HepG2 (cell line): ENCODE measurements around the gene FAM89B. TPM values are rescaled to one million over a fixed set of nuclear protein-coding genes. Genes with fewer than 3 reads are reported as not detected.

ENCODE experiments used
- CBX5 ChIP-seq: sonication (generic); formaldehyde crosslinking; IDR thresholded peaks from 2 replicates; pipeline ENCODE4 v1.4.0; 2020; ENCODE audit warnings: missing genetic modification reagents, borderline replicate concordance
- HOXA3 ChIP-seq: sonication (generic); formaldehyde crosslinking; IDR thresholded peaks from 2 replicates; pipeline ENCODE4 v1.5.0; 2020; ENCODE audit warnings: missing genetic modification reagents
- HOXA5 ChIP-seq: sonication (generic); formaldehyde crosslinking; IDR thresholded peaks from 2 replicates; pipeline ENCODE4 v1.4.0; 2020; ENCODE audit warnings: missing genetic modification reagents
- KDM1A ChIP-seq: IDR thresholded peaks from 2 replicates; pipeline ENCODE4 v1.6.1; 2016; ENCODE audit warnings: missing compliant biosample characterization
- NR2F6 ChIP-seq, 2 experiments: IDR thresholded peaks; 2 replicates each; pipeline ENCODE4 v1.6.1; 2016; ENCODE audit warnings: antibody characterized with exemption in 1 of 2, mild to moderate bottlenecking in 1 of 2
- PRPF4 ChIP-seq: fragments of 200-400 bp; formaldehyde crosslinking; IDR thresholded peaks from 2 replicates; pipeline ENCODE4 v1.6.1; 2016; ENCODE audit warnings: low read length, low read depth; ENCODE audit not compliant: poor library complexity, severe bottlenecking
- ZFP90 ChIP-seq: sonication (generic); formaldehyde crosslinking; IDR thresholded peaks from 2 replicates; pipeline ENCODE4 v1.8.0; 2022; ENCODE audit warnings: missing genetic modification reagents, mild to moderate bottlenecking, inconsistent platforms, borderline replicate concordance
- ZSCAN30 ChIP-seq: sonication (generic); formaldehyde crosslinking; IDR thresholded peaks from 2 replicates; pipeline ENCODE4 v1.5.0; 2020; ENCODE audit warnings: mild to moderate bottlenecking, missing genetic modification reagents
- polyA plus RNA-seq, 8 experiments: library from polyadenylated mRNA; depleted of rRNA in 3 of 8; stranded (reverse) in 7 of 8; unstranded in 1 of 8; fragments of >200 nt; fragmentation: Illumina TruSeq in 4 of 8; extraction: Trizol in 4 of 8; gene quantifications; 2 replicates each; pipeline versions ENCODE4 v1.2.1 to v1.2.3, GENCODE V29; 2011 to 2016; ENCODE audit warnings: low read depth in 4 of 8, missing spikeins in 1 of 8, mixed read lengths in 1 of 8; ENCODE audit not compliant: insufficient read depth in 1 of 8
- total RNA-seq, 5 experiments: library from RNA; depleted of rRNA; stranded (reverse); fragments of >200 nt; fragmentation: Illumina TruSeq; extraction: Trizol; gene quantifications; 2 replicates each; pipeline ENCODE4 v1.2.3, GENCODE V29; 2016; ENCODE audit warnings: low read depth in 1 of 5
- TF ChIP-seq, protein P1 (sequence below): sonication (generic); formaldehyde crosslinking; IDR thresholded peaks from 2 replicates; pipeline ENCODE4 v1.9.0; 2022; ENCODE audit warnings: missing genetic modification reagents, mild to moderate bottlenecking, borderline replicate concordance
- TF ChIP-seq, protein P2 (sequence below): sonication (generic); formaldehyde crosslinking; IDR thresholded peaks from 2 replicates; pipeline ENCODE4 v1.4.0; 2020; ENCODE audit warnings: low read depth, missing genetic modification reagents
- TF ChIP-seq, protein P3 (sequence below): sonication (generic); formaldehyde crosslinking; IDR thresholded peaks from 2 replicates; pipeline ENCODE4 v1.8.1; 2022; ENCODE audit warnings: low read depth, mild to moderate bottlenecking, missing genetic modification reagents

FAM89B gene
- total and polyA plus RNA-seq, 2 of the 13 experiments (the other 11 are each of a cell fraction or from before 2014, with no cell fraction given), result 5.7 to 8.0 TPM

DNA sequence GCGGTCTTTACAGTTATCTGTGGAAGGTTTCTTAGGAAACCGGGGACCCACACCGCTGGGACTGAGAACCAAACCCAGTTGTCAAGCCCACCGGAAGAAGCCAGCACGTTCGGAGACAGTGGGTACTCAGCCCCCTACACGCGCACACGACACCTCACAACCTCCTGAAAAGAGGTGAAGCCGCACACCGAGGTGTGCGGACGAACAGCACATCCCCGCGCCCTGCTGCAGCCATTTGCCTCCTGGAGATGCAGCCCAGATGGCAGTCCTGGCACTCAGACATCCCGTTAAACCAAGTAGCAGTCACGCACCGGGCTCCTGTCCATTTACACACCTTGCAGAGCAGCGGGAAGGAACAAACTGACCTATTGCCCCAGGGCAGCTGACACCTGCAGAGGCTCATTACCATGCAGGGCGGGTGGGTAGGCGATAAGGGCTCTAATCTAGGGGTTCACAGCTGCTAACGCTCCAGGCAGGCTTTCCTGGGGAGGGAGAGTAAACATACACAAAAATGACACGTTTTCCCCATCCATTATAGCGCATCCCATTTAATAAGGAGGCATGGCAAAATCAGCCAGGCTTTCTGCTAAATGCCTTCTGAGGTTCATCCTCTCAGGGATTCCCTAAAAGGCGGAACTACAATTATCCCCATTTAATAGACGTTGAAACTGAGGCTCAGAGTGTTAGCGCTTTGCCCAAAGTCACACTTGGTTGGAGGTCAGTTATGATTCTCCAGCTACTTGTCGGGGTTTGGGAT lies 2.7 kb downstream of the FAM89B start (continued):
- TF ChIP-seq, protein P1, sequence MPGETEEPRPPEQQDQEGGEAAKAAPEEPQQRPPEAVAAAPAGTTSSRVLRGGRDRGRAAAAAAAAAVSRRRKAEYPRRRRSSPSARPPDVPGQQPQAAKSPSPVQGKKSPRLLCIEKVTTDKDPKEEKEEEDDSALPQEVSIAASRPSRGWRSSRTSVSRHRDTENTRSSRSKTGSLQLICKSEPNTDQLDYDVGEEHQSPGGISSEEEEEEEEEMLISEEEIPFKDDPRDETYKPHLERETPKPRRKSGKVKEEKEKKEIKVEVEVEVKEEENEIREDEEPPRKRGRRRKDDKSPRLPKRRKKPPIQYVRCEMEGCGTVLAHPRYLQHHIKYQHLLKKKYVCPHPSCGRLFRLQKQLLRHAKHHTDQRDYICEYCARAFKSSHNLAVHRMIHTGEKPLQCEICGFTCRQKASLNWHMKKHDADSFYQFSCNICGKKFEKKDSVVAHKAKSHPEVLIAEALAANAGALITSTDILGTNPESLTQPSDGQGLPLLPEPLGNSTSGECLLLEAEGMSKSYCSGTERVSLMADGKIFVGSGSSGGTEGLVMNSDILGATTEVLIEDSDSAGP (CRISPR knock-in tag), result 0 out of 2 replicates have a peak, but pooled peaks have one; percentile 22
- TF ChIP-seq CBX5 (CRISPR knock-in tag) (0 out of 2 replicates have a peak, but pooled peaks have one; percentile 9), KDM1A (CRISPR knock-in tag) (peak; percentile 79), ZSCAN30 (no peak), HOXA3 (0 out of 2 replicates have a peak, but pooled peaks have one; percentile 11), ZFP90 (0 out of 2 replicates have a peak, but pooled peaks have one; percentile 23), PRPF4 (no peak), HOXA5 (CRISPR knock-in tag) (no peak), NR2F6 (IDR thresholded peaks at IDR 0.05) (no peak), NR2F6 (CRISPR knock-in tag; IDR thresholded peaks at IDR 0.05) (0 out of 2 replicates have a peak, but pooled peaks have one; percentile 19)
- TF ChIP-seq, protein P2, sequence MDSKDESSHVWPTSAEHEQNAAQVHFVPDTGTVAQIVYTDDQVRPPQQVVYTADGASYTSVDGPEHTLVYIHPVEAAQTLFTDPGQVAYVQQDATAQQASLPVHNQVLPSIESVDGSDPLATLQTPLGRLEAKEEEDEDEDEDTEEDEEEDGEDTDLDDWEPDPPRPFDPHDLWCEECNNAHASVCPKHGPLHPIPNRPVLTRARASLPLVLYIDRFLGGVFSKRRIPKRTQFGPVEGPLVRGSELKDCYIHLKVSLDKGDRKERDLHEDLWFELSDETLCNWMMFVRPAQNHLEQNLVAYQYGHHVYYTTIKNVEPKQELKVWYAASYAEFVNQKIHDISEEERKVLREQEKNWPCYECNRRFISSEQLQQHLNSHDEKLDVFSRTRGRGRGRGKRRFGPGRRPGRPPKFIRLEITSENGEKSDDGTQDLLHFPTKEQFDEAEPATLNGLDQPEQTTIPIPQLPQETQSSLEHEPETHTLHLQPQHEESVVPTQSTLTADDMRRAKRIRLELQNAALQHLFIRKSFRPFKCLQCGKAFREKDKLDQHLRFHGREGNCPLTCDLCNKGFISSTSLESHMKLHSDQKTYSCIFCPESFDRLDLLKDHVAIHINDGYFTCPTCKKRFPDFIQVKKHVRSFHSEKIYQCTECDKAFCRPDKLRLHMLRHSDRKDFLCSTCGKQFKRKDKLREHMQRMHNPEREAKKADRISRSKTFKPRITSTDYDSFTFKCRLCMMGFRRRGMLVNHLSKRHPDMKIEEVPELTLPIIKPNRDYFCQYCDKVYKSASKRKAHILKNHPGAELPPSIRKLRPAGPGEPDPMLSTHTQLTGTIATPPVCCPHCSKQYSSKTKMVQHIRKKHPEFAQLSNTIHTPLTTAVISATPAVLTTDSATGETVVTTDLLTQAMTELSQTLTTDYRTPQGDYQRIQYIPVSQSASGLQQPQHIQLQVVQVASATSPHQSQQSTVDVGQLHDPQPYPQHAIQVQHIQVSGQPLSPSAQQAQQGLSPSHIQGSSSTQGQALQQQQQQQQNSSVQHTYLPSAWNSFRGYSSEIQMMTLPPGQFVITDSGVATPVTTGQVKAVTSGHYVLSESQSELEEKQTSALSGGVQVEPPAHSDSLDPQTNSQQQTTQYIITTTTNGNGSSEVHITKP, result 0 out of 2 replicates have a peak, but pooled peaks have one; percentile 3
- TF ChIP-seq, protein P3, sequence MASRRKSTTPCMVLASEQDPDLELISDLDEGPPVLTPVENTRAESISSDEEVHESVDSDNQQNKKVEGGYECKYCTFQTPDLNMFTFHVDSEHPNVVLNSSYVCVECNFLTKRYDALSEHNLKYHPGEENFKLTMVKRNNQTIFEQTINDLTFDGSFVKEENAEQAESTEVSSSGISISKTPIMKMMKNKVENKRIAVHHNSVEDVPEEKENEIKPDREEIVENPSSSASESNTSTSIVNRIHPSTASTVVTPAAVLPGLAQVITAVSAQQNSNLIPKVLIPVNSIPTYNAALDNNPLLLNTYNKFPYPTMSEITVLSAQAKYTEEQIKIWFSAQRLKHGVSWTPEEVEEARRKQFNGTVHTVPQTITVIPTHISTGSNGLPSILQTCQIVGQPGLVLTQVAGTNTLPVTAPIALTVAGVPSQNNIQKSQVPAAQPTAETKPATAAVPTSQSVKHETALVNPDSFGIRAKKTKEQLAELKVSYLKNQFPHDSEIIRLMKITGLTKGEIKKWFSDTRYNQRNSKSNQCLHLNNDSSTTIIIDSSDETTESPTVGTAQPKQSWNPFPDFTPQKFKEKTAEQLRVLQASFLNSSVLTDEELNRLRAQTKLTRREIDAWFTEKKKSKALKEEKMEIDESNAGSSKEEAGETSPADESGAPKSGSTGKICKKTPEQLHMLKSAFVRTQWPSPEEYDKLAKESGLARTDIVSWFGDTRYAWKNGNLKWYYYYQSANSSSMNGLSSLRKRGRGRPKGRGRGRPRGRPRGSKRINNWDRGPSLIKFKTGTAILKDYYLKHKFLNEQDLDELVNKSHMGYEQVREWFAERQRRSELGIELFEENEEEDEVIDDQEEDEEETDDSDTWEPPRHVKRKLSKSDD (CRISPR knock-in tag), result no peak
